Lower leg skin (tissue), 4 donors: Measurements from ENCODE around the gene LCN12. TPM values are rescaled to one million over a fixed set of nuclear protein-coding genes. Genes with fewer than 3 reads are reported as not detected.

Experiments used
- DNase-seq, 2 donors: peaks; one replicate each; pipeline ENCODE4 v3.0.0-alpha.2; 2019; ENCODE audit warnings: low spot score in 2 of 2
- H3K4me3 ChIP-seq: fragments of 200-600 bp; sonication (generic); 2 replicates; pipeline ENCODE4 v1.5.1; 2017; ENCODE audit warnings: mild to moderate bottlenecking, low read depth; ENCODE audit not compliant: poor library complexity, severe bottlenecking
- CTCF ChIP-seq, 3 donors: fragments of 450-650 bp; IDR thresholded peaks; one replicate each; pipeline ENCODE4 v1.5.1; 2016; ENCODE audit warnings: antibody characterized with exemption in 3 of 3, mild to moderate bottlenecking in 3 of 3, moderate library complexity in 2 of 3
- POLR2A ChIP-seq, 2 donors: fragments of 450-650 bp; IDR thresholded peaks; one replicate each; pipeline ENCODE4 v1.6.1; 2016 to 2017; ENCODE audit warnings: antibody characterized with exemption in 2 of 2, mild to moderate bottlenecking in 1 of 2, moderate library complexity in 1 of 2
- WGBS, 2 donors: methylation state at CpG; one replicate each; pipeline ENCODE4 v1.1.5; 2018; 5-methylcytosine and 5-hydroxymethylcytosine counted together
- intact Hi-C: fragments of 100-400 bp; cut with DNase I; formaldehyde crosslinking; loops from one replicate; pipeline ENCODE4 v1.15.0; 2023; ENCODE audit warnings: low total_unique reads
- total RNA-seq, 4 donors: library from RNA; depleted of rRNA; stranded (reverse); fragments of >200 nt; gene quantifications; one replicate each; pipeline ENCODE4 v1.1.0, GENCODE V29; 2016

LCN12 gene
- total RNA-seq, 4 donors from 2014 or later = not detected

DNA sequence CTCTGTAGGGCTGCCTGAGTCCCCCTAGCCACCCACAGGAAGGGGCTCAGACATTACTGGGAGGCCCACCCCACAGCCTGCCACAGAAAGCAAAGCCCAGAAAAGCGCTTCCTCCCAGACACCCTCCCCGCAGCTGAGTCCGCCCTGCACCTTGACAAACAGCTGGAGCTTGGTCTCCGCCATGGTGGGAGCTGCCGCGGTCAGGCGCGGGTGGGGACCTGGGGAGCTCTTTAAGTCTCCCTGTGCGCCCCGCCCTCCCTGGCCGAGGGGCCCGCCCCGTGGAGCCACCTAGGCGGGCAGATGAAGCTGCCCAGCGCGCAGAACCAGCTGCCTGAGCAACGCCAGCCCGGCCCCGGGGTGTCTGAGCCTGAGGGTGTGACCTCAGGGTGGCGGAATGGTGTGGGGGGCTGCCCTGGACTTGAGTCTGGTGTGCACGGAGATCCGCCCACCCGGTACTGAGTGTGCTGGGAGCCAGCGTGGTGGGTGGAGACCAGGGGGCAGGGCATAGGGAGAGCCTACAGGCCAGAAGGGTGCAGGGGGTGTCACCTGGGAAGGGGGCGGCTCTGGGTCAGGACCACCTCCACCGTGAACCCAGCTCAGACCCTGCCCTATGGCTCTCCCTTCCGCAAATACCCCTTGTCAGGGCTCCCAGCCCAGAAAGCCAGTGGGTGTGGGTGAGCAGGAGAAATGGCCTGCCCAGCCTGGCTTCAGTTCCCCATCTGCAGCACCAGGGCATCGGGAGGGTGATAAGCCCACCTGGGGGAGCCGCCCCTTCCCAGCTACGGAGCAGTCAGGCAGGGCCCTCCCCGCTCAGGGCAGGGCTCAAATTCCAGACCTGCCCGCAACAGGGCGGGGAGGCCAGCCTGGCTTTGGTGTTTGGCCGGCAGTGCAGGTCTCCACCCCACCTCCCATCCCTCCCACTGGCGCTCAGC is 44.6 kb downstream of the LCN12 start, which contains the start of gene CLIC3:
Gene CLIC3, minus strand, starts transcription at position 208 of the 932 bp plus-strand sequence. Its CDS starts 25 bp downstream, at position 183.
- intact Hi-C loops = no loop called here
- 24 to 36% methylated on average over 18 to 25 of the region's 35 CpGs for WGBS, 2 donors
- no peak within 1 kb of the TSS for H3K4me3 ChIP-seq
- no peak for DNase-seq
- TF ChIP-seq POLR2A (IDR thresholded peaks at IDR 0.05) (no peak), CTCF (IDR thresholded peaks at IDR 0.05) (no peak)

GRCh38 chr9:136997371-136997770 is 45.3 kb downstream of the LCN12 start:
- DNase-seq = no peak
- intact Hi-C loops = no loop called here
- no peak overlapping the region for H3K4me3 ChIP-seq
- TF ChIP-seq POLR2A (IDR thresholded peaks at IDR 0.05) (no peak), CTCF (IDR thresholded peaks at IDR 0.05) (no peak)
- 80 to 86% methylated on average over 3 to 10 of the region's 10 CpGs for WGBS, 2 donors

GRCh38 chr9:136997830-136998234 is 45.8 kb downstream of the LCN12 start:
- intact Hi-C loops = no loop called here
- WGBS, 2 donors = 63 to 77% methylated on average over 18 of the region's 18 CpGs
- DNase-seq = no peak

GRCh38 chr9:137000177-137000930 is 48.3 kb downstream of the LCN12 start:
- no peak overlapping the region for H3K4me3 ChIP-seq
- intact Hi-C loops = no loop called here
- no peak for DNase-seq
- TF ChIP-seq CTCF (IDR thresholded peaks at IDR 0.05) (no peak), POLR2A (IDR thresholded peaks at IDR 0.05) (no peak)
- 61 to 69% methylated on average over 10 of the region's 10 CpGs for WGBS, 2 donors

More at GRCh38 chr9:136997830-136998234, 45.8 kb downstream of the LCN12 start:
- TF ChIP-seq CTCF (IDR thresholded peaks at IDR 0.05) = no peak
- no peak for TF ChIP-seq POLR2A (IDR thresholded peaks at IDR 0.05)
- H3K4me3 ChIP-seq = no peak overlapping the region

- H3K4me3 ChIP-seq = no peak overlapping the region
- intact Hi-C loops = no loop called here
- no peak for DNase-seq
- TF ChIP-seq CTCF (IDR thresholded peaks at IDR 0.05) = no peak
- no peak for TF ChIP-seq POLR2A (IDR thresholded peaks at IDR 0.05)
- 80 to 83% methylated on average over 20 of the region's 20 CpGs for WGBS, 2 donors
These were observed 50.0 kb downstream of the LCN12 start for GRCh38 chr9:137001857-137002645.
